Measurements from ENCODE around the gene TLN1.

TLN1 gene

GRCh38 chr9:35754264-35754663 lies 22.3 kb upstream of the TLN1 start, which contains the start of gene MSMP:
Gene MSMP, minus strand, starts transcription at chr9:35754276. Its CDS starts 147 bp downstream, at chr9:35754129.
- no peak for DNase-seq

- no peak for DNase-seq
Measured at GRCh38 chr9:35753466-35753865, 21.5 kb upstream of the TLN1 start.

- no peak for DNase-seq
Measured at GRCh38 chr9:35750256-35750531, 18.2 kb upstream of the TLN1 start.

GRCh38 chr9:35749515-35750255 lies 17.7 kb upstream of the TLN1 start:
- DNase-seq, result peak; percentile 40

DNA sequence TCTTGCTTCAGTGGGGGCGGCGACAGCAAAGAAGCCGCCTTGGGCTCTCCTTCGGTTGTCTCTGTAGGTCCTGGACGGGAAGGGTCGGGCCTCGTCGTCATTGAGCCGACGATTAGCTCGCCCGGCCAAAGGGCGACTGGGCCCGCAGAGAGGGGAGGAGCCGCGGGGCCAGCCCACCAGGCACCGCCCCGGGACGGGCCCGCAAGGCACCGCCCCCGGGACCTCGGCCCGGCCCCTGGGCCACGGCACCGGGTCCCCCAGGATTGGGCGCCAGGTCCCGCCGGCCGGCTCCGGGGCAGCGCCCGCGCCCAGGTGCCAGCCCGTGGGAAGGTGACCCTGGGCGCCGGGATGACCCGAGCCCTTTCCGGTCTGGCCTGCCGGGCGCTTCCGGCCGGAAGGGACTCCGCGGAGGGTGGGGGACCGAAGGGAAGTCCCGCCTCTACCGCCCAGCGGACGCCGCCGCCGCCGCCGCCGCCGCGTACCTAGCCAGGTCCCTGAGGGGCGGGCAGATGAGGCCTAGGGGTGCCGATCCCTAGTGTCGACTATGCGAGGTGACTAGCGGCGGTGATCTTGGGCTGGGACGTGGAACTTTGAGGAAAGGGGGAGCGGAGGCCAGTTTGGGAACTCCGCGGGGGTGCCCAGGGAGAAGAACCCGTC lies 17.0 kb upstream of the TLN1 start, which contains the start of the genes GBA2 and RGP1:
Gene GBA2 (minus strand): TSS at position 371 of the 657 bp plus-strand sequence. CDS start 524 bp downstream, outside the sequence.
Gene RGP1 (plus strand): TSS at position 430 of the 657 bp plus-strand sequence. CDS start 469 bp downstream, outside the sequence.
- DNase-seq, result peak; percentile 65

DNA sequence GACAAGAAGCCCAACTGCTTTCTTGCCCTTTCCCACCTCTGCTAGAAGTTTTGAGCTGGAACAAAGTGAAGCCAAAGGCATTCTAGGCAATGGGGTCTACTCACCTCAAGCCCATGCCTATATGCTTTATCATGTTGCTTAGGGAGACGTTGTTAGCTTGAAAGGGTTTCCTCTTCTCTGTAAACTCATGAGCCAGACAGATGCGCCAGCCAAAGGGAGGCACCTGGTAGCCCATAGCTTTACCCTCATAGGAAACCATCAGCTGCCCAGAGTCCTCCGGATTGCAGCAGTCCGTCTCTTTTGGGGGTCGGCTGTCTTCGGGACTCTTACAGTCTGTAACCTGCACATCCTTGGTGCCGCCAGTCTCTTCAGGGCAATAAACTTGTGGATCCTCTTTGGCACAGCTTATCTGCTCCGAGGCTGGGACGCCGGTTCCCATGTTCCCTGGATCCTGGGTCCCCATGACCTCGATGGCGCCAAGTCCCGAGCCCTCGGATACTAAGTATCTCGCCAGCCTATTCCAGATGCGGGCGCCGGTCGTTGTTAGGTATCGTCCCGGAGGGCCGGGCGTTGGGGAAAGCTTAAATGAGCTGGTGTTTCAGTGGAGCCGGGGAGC lies 16.4 kb upstream of the TLN1 start:
- no peak for DNase-seq

GRCh38 chr9:35746583-35746982 lies 14.6 kb upstream of the TLN1 start:
- DNase-seq, result no peak

GRCh38 chr9:35745569-35745968 lies 13.6 kb upstream of the TLN1 start:
- DNase-seq, result no peak

GRCh38 chr9:35743880-35744518 lies 12.0 kb upstream of the TLN1 start:
- DNase-seq, result no peak

GRCh38 chr9:35743452-35743851 lies 11.5 kb upstream of the TLN1 start:
- DNase-seq, result no peak

- no peak for DNase-seq
Measured at GRCh38 chr9:35741740-35742139, 9.7 kb upstream of the TLN1 start.

GRCh38 chr9:35740243-35740642 lies 8.2 kb upstream of the TLN1 start:
- DNase-seq, result no peak

DNA sequence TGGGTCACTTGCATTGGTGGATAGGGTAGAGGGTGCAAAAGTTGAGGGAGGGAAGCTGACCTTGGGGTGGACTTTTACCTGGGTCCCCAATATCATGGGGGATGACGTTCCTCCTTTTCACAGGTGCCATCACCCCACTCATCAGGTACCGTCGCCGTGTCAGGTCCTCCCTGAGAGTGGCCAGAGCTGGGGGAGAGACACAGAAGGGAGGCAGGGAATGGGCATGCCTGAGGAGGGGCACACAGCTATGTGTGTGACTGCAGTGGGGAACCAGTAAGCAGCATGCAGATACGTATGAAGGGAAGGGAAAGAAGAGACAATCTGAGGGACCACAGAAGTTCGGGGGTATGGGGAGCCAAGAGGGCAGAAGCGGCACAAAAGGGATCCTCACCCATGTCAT lies 6.9 kb upstream of the TLN1 start:
- no peak for DNase-seq

DNA sequence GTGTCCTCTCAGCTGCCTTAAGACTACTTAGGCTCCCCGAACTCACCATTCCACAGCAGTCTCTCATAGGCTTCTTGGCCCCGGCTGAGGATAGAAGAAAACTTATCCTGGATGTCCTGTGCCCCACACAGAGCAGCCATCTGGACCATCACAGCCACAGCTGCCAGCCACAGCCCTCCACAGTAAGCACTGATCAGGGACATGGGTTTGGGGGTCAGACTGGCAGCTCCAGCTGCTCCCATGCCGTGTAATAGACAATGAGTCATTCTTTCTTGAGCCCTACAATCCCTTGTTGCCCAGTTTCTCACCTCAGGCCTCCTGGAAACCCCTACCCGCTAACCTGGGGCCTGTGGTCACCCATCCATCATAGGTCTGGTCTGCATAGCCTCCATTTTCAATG lies 6.2 kb upstream of the TLN1 start:
- no peak for DNase-seq

DNA sequence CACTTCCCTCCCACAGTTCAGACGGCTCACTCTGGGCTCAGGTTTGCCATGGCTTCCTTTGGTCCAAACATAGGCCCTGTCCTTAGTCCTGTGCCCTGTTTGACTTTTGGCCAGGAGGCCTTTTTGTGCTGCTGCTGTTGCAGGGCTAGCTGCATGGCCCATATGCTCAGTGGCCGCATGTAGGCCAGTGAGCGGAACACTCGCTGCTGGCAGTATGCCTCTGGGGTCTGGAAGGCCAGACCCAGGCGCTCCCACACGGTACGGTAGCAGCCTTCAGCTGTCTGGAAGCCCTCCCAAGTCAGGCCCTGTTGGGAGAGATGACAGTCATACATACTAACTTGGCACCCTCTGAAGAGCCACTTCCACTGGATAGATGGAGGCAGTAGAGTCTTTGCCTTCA lies 5.1 kb upstream of the TLN1 start:
- no peak for DNase-seq

DNA sequence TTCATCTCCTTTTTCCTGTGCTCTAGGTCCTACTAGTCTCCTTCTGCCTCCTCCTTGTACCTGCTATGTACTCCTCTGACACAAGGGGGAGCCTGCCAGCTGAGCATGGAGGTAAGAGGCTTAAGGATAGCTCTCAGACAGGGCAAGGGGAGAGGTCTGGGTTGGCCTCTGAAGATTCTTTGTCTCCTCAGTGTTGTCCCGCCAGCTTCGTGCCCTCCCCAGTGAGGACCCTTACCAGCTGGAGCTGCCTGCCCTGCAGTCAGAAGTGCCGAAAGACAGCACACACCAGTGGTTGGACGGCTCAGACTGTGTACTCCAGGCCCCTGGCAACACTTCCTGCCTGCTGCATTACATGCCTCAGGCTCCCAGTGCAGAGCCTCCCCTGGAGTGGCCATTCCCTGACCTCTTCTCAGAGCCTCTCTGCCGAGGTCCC lies 4.2 kb upstream of the TLN1 start:
- peak; percentile 64 for DNase-seq

- DNase-seq, result no peak
Measured at GRCh38 chr9:35734096-35734495, 2.1 kb upstream of the TLN1 start.

DNA sequence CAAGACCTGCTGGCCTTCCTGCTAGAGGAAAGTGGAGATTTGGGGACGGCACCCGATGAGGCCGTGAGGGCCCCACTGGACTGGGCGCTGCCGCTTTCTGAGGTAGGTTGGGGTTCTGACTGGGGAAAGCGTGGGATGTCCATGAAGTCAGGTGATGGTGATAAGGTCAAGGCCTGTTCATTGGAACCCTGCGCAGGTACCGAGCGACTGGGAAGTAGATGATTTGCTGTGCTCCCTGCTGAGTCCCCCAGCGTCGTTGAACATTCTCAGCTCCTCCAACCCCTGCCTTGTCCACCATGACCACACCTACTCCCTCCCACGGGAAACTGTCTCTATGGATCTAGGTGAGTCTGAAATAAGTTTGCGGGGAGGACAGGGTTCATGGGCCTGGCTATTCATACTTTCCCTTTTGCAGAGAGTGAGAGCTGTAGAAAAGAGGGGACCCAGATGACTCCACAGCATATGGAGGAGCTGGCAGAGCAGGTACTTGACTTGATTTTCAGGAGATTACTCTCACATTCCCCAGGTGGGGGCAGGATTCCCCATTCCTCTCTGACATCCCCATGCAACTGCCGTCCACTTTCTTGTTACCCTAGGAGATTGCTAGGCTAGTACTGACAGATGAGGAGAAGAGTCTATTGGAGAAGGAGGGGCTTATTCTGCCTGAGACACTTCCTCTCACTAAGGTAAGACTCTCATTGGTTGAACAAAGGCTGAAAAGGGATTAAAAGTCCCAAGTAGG lies 976 bp upstream of the TLN1 start:
- no peak for DNase-seq

GRCh38 chr9:35731415-35732184 lies 395 bp downstream of the TLN1 start:
- DNase-seq, result no peak

DNA sequence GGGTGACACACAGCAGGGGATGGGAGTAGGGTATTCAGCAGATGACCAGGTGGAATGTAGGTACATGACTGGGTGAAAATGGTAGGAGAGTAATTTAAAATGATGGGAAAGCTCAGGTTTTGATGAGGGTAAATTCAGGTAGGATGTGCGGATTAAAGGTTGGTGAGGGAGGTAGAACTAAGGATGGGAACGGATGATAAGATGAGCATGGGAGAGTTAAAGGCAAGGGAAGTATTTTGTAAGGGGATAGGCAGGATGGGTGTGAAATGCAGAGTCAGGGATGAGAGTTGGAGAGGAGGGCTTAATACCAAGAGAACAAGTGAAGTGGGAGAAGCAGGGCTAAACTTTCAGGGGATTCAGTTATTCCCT lies 1.5 kb downstream of the TLN1 start:
- DNase-seq, result no peak

- no peak for DNase-seq
Measured at GRCh38 chr9:35729700-35730485, 2.1 kb downstream of the TLN1 start.

All from activated gamma-delta T cell treated with Interleukin-2 at 50 U/mL for 16 hours (primary cell).